GM18499 (cell line): ENCODE data around the gene IL34.

ENCODE experiments used
- ATAC-seq: cut with Tn5 transposase; IDR thresholded peaks from one replicate; pipeline ENCODE4 v1.9.1; 2021; ENCODE audit warnings: moderate number of reproducible peaks; ENCODE audit not compliant: insufficient read depth, unreplicated experiment

Gene IL34

GRCh38 chr16:70674221-70675014 is 28.1 kb downstream of the IL34 start:
- no peak for ATAC-seq

- ATAC-seq, result no peak
These were observed 29.6 kb downstream of the IL34 start for GRCh38 chr16:70675851-70676513.

- ATAC-seq, result no peak
These were observed 30.5 kb downstream of the IL34 start for GRCh38 chr16:70676675-70677498.

- no peak for ATAC-seq
These were observed 31.3 kb downstream of the IL34 start for GRCh38 chr16:70677499-70678120.

GRCh38 chr16:70678121-70678897 is 31.9 kb downstream of the IL34 start:
- ATAC-seq, result no peak

GRCh38 chr16:70678898-70679670 is 32.7 kb downstream of the IL34 start:
- ATAC-seq, result no peak

- no peak for ATAC-seq
These were observed 33.5 kb downstream of the IL34 start for GRCh38 chr16:70679671-70680494.

GRCh38 chr16:70680495-70681381 is 34.4 kb downstream of the IL34 start:
- ATAC-seq, result no peak

GRCh38 chr16:70681382-70682238 is 35.3 kb downstream of the IL34 start:
- no peak for ATAC-seq

- ATAC-seq, result no peak
These were observed 36.1 kb downstream of the IL34 start for GRCh38 chr16:70682239-70683145.

- ATAC-seq, result no peak
These were observed 37.0 kb downstream of the IL34 start for GRCh38 chr16:70683146-70683944.

GRCh38 chr16:70684146-70685060 is 38.0 kb downstream of the IL34 start:
- no peak for ATAC-seq

GRCh38 chr16:70685061-70685937 is 38.9 kb downstream of the IL34 start:
- no peak for ATAC-seq
